Measurements from ENCODE around the gene AKR1A1. TPM values are rescaled to one million over a fixed set of nuclear protein-coding genes. Genes with fewer than 3 reads are reported as not detected.
"Not testable (repeated sequence)": the region's sequence is repeated elsewhere in the genome, so short reads cannot be mapped to it uniquely, and the experiment has no call there.

Gene AKR1A1
- total RNA-seq, 4 donors from 2014 or later: 45.6 to 64.0 (median 51.0) TPM

DNA sequence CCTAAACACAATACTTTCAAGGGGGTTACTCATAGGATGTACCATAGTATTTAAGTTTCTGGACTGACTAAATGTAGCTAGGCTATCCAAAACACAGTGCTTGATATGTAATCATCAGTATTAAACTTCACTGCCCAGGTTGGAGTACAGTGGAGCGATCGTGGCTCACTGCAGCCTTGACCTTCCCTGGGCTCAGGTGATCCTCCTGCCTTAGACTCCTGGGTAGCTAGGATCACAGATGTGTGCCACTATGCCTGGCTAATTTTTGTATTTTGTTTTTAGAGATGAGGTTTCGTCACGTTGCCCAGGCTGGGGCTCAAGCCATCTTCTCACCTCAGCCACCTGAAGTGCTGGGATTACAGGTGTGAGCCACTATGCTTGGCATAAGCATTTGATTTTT is 43.8 kb downstream of the AKR1A1 start:
- Histone ChIP-seq H3K27ac (replicated peaks in 1 of 4) (no peak overlapping the region), H3K4me1 (peaks cover 0 to 12% (median 9%) of the 10 kb centered on the region in 4 donors), H3K9me3 (no peaks in the 10 kb centered on the region), H3K36me3 (peaks cover 13 to 50% (median 32%) of the 10 kb centered on the region in 4 donors), H3K4me3 (no peak overlapping the region), H3K27me3 (no peaks in the 10 kb centered on the region)
- intact Hi-C loops (cut with DNase I): no loop called here
- no peak for DNase-seq (ENCODE audit: extremely low spot score)
- 92% methylated on average over 4 of the region's 4 CpGs for WGBS
- no peak for TF ChIP-seq EP300 (IDR thresholded peaks at IDR 0.05)
- TF ChIP-seq POLR2AphosphoS5 (IDR thresholded peaks at IDR 0.05): no peak
- TF ChIP-seq POLR2A (IDR thresholded peaks at IDR 0.05; ENCODE audit: low read depth): no peak
- TF ChIP-seq, protein P1, sequence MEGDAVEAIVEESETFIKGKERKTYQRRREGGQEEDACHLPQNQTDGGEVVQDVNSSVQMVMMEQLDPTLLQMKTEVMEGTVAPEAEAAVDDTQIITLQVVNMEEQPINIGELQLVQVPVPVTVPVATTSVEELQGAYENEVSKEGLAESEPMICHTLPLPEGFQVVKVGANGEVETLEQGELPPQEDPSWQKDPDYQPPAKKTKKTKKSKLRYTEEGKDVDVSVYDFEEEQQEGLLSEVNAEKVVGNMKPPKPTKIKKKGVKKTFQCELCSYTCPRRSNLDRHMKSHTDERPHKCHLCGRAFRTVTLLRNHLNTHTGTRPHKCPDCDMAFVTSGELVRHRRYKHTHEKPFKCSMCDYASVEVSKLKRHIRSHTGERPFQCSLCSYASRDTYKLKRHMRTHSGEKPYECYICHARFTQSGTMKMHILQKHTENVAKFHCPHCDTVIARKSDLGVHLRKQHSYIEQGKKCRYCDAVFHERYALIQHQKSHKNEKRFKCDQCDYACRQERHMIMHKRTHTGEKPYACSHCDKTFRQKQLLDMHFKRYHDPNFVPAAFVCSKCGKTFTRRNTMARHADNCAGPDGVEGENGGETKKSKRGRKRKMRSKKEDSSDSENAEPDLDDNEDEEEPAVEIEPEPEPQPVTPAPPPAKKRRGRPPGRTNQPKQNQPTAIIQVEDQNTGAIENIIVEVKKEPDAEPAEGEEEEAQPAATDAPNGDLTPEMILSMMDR (IDR thresholded peaks at IDR 0.05): no peak

DNA sequence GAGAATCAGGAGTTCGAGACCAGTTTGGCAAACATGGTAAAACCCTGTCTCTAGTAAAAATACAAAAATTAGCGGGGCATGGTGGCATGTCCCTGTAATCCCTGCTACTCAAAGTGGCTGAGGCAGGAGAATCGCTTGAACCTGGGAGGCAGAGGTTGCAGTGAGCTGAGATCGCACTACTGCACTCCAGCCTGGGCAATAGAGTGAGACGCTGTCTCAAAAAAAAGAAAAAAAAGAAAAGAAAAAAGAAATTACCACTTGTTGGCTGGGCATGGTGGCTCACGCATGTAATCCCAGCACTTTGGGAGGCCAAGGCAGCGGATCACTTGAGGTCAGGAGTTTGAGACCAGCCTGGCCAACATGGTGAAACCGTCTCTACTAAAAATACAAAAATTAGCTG is 46.1 kb downstream of the AKR1A1 start:
- H3K9me3 ChIP-seq; H3K27me3 ChIP-seq; H3K4me3 ChIP-seq; DNase-seq (ENCODE audit: extremely low spot score); H3K27ac ChIP-seq (replicated peaks in 1 of 4); H3K4me1 ChIP-seq; intact Hi-C loops (cut with DNase I): not testable (repeated sequence)
- 94% methylated on average over 8 of the region's 8 CpGs for WGBS
- peaks cover 13 to 43% (median 30%) of the 10 kb centered on the region in 4 donors for H3K36me3 ChIP-seq

DNA sequence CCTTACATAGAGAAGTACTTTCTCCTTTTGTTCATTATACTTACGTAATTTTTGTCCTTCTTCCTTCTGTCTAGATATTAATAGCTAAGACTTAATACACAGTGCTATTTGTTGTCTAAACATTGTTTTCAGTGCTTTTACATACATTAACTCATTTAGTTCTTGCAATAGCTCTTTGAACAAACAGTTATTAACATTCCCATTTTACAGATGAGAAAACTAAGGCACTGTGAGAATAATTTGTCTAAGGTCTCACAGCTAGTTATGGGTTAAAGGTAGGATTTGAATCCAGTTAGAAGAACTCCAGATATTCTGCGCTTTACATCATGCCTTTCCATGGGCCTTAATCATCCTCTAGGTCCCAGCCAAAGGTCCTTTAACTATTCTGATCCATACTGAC is 53.6 kb downstream of the AKR1A1 start:
- peaks cover 5 to 57% (median 34%) of the 10 kb centered on the region in 4 donors for H3K36me3 ChIP-seq
- WGBS: 82% methylated on average over 2 of the region's 2 CpGs
- no peaks in the 10 kb centered on the region for H3K9me3 ChIP-seq
- H3K27me3 ChIP-seq: no peaks in the 10 kb centered on the region
- TF ChIP-seq POLR2A (IDR thresholded peaks at IDR 0.05; ENCODE audit: low read depth) (no peak), POLR2AphosphoS5 (IDR thresholded peaks at IDR 0.05) (no peak), EP300 (IDR thresholded peaks at IDR 0.05) (no peak)
- TF ChIP-seq, protein P1 (IDR thresholded peaks at IDR 0.05): no peak
- no peak overlapping the region for H3K4me3 ChIP-seq
- DNase-seq (ENCODE audit: extremely low spot score): no peak
- peaks cover 0 to 14% (median 11%) of the 10 kb centered on the region in 4 donors for H3K4me1 ChIP-seq
- intact Hi-C loops (cut with DNase I): no loop called here
- H3K27ac ChIP-seq (replicated peaks in 1 of 4): no peak overlapping the region

DNA sequence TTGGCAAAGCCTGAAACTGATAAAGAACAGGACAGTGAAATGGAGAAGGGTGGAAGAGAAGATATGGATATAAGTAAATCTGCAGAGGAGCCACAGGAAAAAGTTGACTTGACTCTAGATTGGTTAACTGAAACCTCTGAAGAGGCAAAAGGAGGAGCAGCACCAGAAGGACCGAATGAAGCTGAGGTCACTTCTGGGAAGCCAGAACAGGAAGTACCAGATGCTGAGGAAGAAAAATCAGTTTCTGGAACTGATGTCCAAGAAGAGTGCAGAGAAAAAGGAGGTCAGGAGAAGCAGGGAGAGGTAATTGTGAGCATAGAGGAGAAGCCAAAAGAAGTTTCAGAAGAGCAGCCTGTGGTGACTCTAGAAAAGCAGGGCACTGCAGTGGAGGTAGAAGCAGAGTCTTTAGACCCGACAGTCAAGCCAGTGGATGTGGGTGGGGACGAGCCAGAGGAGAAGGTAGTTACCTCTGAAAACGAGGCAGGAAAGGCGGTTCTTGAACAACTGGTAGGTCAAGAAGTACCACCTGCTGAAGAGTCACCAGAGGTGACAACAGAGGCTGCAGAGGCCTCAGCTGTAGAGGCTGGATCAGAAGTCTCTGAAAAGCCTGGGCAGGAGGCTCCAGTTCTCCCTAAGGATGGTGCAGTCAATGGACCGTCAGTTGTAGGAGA is 56.9 kb downstream of the AKR1A1 start:
- WGBS: 82% methylated on average over 6 of the region's 6 CpGs
- H3K27ac ChIP-seq (replicated peaks in 1 of 4): peak overlapping the region in 1 of 4 donors; percentile 47
- H3K4me3 ChIP-seq: no peak overlapping the region
- H3K9me3 ChIP-seq: no peaks in the 10 kb centered on the region
- peaks cover 10 to 77% (median 45%) of the 10 kb centered on the region in 4 donors for H3K36me3 ChIP-seq
- intact Hi-C loops (cut with DNase I): no loop called here
- TF ChIP-seq POLR2A (IDR thresholded peaks at IDR 0.05; ENCODE audit: low read depth) (no peak), POLR2AphosphoS5 (IDR thresholded peaks at IDR 0.05) (no peak), EP300 (IDR thresholded peaks at IDR 0.05) (no peak)
- TF ChIP-seq, protein P1 (IDR thresholded peaks at IDR 0.05): no peak
- peaks cover 0 to 14% (median 11%) of the 10 kb centered on the region in 4 donors for H3K4me1 ChIP-seq
- no peaks in the 10 kb centered on the region for H3K27me3 ChIP-seq
- no peak for DNase-seq (ENCODE audit: extremely low spot score)

DNA sequence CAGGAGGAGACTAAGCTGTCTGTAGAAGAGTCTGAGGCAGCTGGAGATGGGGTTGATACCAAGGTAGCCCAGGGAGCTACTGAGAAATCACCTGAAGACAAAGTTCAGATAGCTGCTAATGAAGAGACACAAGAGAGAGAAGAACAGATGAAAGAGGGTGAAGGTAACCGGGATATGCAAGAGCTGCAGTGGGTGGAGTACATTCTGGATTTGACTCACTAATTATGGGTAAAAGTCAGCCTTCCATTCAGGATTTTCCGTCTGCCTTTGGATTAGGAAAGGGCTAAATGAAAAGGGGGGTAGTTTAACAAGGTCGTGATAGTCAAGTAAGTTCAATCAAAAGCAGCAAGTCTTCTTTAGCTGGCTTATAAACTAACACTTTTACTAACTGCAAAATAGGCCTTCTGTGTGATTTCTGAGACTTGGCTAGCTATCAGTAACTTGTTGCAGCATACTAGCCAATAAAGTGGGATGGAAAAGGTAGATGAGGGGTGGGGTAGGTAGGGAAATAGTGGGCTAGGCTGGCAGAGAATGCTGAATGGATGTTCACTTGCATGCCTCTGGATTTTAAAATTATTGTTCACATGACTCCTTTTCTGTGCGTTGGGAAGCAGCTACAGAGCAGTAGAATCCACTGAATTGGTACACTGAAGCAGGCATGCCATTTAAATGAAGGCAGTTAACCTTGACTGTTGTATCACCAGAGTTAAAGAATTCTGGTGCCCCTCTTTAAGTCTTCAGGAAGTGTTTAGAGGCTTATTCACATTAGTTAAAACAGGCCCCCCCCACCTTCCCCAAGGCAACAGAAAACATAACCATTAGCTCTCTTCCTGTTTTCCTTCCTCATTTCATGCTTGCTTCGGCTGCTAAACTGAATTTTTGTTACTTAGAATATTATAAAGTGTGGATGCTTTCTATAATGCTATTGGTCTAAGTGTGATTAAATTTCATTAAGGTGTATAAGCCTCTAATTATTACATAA is 57.8 kb downstream of the AKR1A1 start:
- WGBS: 75% methylated on average over 5 of the region's 5 CpGs

More for the DNA sequence above, 57.8 kb downstream of the AKR1A1 start:
- H3K27ac ChIP-seq (replicated peaks in 1 of 4): peak overlapping the region in 1 of 4 donors; percentile 47
- H3K4me3 ChIP-seq: no peak overlapping the region
- no peaks in the 10 kb centered on the region for H3K27me3 ChIP-seq
- peaks cover 10 to 76% (median 50%) of the 10 kb centered on the region in 4 donors for H3K36me3 ChIP-seq
- intact Hi-C loops (cut with DNase I): no loop called here
- no peak for DNase-seq (ENCODE audit: extremely low spot score)
- H3K9me3 ChIP-seq: no peaks in the 10 kb centered on the region
- TF ChIP-seq, protein P1 (IDR thresholded peaks at IDR 0.05): no peak
- TF ChIP-seq POLR2A (IDR thresholded peaks at IDR 0.05; ENCODE audit: low read depth) (no peak), EP300 (IDR thresholded peaks at IDR 0.05) (no peak)
- peaks cover 0 to 14% (median 11%) of the 10 kb centered on the region in 4 donors for H3K4me1 ChIP-seq

Measured in esophagus muscularis mucosa (tissue), 4 donors.